Thyroid gland (tissue), 4 donors: ENCODE data around the gene SLC38A3. TPM values are rescaled to one million over a fixed set of nuclear protein-coding genes. Genes with fewer than 3 reads are reported as not detected.

Experiments used
- DNase-seq, 2 donors: peaks; one replicate each; pipeline ENCODE4 v3.0.0-alpha.2; 2019
- H3K27ac ChIP-seq, 3 donors: fragments of 200-600 bp; sonication (generic); 1 replicate in 2 of 3; 2 replicates in 1 of 3; pipeline ENCODE4 v1.5.1; 2016 to 2019; ENCODE audit warnings: mild to moderate bottlenecking in 1 of 3, moderate library complexity in 1 of 3
- H3K27me3 ChIP-seq: fragments of 200-600 bp; sonication (generic); one replicate; pipeline ENCODE4 v1.5.1; 2019
- H3K36me3 ChIP-seq, 2 donors: fragments of 200-600 bp; sonication (generic); one replicate each; pipeline ENCODE4 v1.5.1; 2016 to 2019
- H3K4me1 ChIP-seq, 2 donors: fragments of 200-600 bp; sonication (generic); one replicate each; pipeline ENCODE4 v1.5.1; 2017 to 2019
- H3K4me3 ChIP-seq, 3 donors: fragments of 200-600 bp; sonication (generic); replicated peaks in 1 of 3; 1 replicate in 2 of 3; 2 replicates in 1 of 3; pipeline ENCODE4 v1.5.1; 2016; ENCODE audit warnings: mild to moderate bottlenecking in 1 of 3
- H3K9me3 ChIP-seq: fragments of 200-600 bp; sonication (generic); one replicate; pipeline ENCODE4 v1.5.1; 2017
- CTCF ChIP-seq, 6 experiments: fragments of 200-600 bp in 3 of 6; fragments of 450-650 bp in 3 of 6; sonication (generic) in 3 of 6; IDR thresholded peaks; one replicate each; pipeline ENCODE4 v1.5.1; 2016 to 2019; ENCODE audit warnings: antibody characterized with exemption in 6 of 6, mild to moderate bottlenecking in 2 of 6, inconsistent platforms in 1 of 6, moderate library complexity in 1 of 6
- POLR2A ChIP-seq, 2 donors: fragments of 450-650 bp; IDR thresholded peaks; one replicate each; pipeline ENCODE4 v1.6.1; 2017; ENCODE audit warnings: antibody characterized with exemption in 2 of 2, mild to moderate bottlenecking in 2 of 2, moderate library complexity in 1 of 2
- WGBS, 2 donors: methylation state at CpG; one replicate each; pipeline ENCODE4 v1.1.5; 2017; 5-methylcytosine and 5-hydroxymethylcytosine counted together
- intact Hi-C: fragments of 100-400 bp; cut with DNase I; formaldehyde crosslinking; loops from one replicate; pipeline ENCODE4 v1.15.1; 2023
- total RNA-seq, 4 donors: library from RNA; depleted of rRNA; stranded (reverse); fragments of >200 nt; gene quantifications; one replicate each; pipeline ENCODE4 v1.2.3, GENCODE V29; 2016

Gene SLC38A3
- total RNA-seq, 4 donors from 2014 or later, result 1.1 to 5.0 (median 3.6) TPM

- 74 to 79% methylated on average over 11 to 12 of the region's 12 CpGs for WGBS, 2 donors
- no peaks in the 10 kb centered on the region for H3K27me3 ChIP-seq
- no peak for DNase-seq
- H3K27ac ChIP-seq, result no peak overlapping the region
- intact Hi-C loops, result no loop called here
- H3K36me3 ChIP-seq, result no peaks in the 10 kb centered on the region
- TF ChIP-seq CTCF (IDR thresholded peaks at IDR 0.05), result no peak
- H3K4me1 ChIP-seq, result peaks cover 15 to 23% of the 10 kb centered on the region in 2 donors
- H3K4me3 ChIP-seq, result no peak overlapping the region
- H3K9me3 ChIP-seq, result no peaks in the 10 kb centered on the region
These were observed 965 bp upstream of the SLC38A3 start for GRCh38 chr3:50203809-50204803.

GRCh38 chr3:50205413-50206276 lies 574 bp downstream of the SLC38A3 start:
- peak; percentile 38 to 67 for DNase-seq
- TF ChIP-seq CTCF (IDR thresholded peaks at IDR 0.05), result no peak
- TF ChIP-seq POLR2A (IDR thresholded peaks at IDR 0.05), result no peak
- Histone ChIP-seq H3K27me3 (no peaks in the 10 kb centered on the region), H3K36me3 (no peaks in the 10 kb centered on the region), H3K9me3 (no peaks in the 10 kb centered on the region), H3K27ac (no peak overlapping the region), H3K4me3 (peak overlapping the region in 2 of 3 donors; percentile 27 to 35), H3K4me1 (peaks cover 15 to 23% of the 10 kb centered on the region in 2 donors)
- intact Hi-C loops, result no loop called here
- 6 to 7% methylated on average over 13 to 29 of the region's 67 CpGs for WGBS, 2 donors

- TF ChIP-seq CTCF (IDR thresholded peaks at IDR 0.05), result no peak
- no peak for TF ChIP-seq POLR2A (IDR thresholded peaks at IDR 0.05)
- no peaks in the 10 kb centered on the region for H3K36me3 ChIP-seq
- H3K27me3 ChIP-seq, result no peaks in the 10 kb centered on the region
- WGBS, 2 donors, result 93 to 94% methylated on average over 16 to 17 of the region's 17 CpGs
- no peak for DNase-seq
- H3K27ac ChIP-seq, result no peak overlapping the region
- no peaks in the 10 kb centered on the region for H3K9me3 ChIP-seq
- intact Hi-C loops, result no loop called here
- H3K4me3 ChIP-seq, result no peak overlapping the region
- H3K4me1 ChIP-seq, result peaks cover 15 to 23% of the 10 kb centered on the region in 2 donors
These were observed 2.4 kb downstream of the SLC38A3 start for GRCh38 chr3:50207359-50208042.

- no peaks in the 10 kb centered on the region for H3K27me3 ChIP-seq
- no peaks in the 10 kb centered on the region for H3K9me3 ChIP-seq
- no peak overlapping the region for H3K27ac ChIP-seq
- 77 to 85% methylated on average over 11 to 14 of the region's 14 CpGs for WGBS, 2 donors
- intact Hi-C loops, result no loop called here
- H3K4me1 ChIP-seq, result peaks cover 15 to 23% of the 10 kb centered on the region in 2 donors
- no peak for TF ChIP-seq POLR2A (IDR thresholded peaks at IDR 0.05)
- no peak for TF ChIP-seq CTCF (IDR thresholded peaks at IDR 0.05)
- H3K36me3 ChIP-seq, result no peaks in the 10 kb centered on the region
- no peak overlapping the region for H3K4me3 ChIP-seq
- no peak for DNase-seq
These were observed 3.7 kb downstream of the SLC38A3 start for GRCh38 chr3:50208677-50209344.
